ENCODE measurements around the gene POR. TPM values are rescaled to one million over a fixed set of nuclear protein-coding genes. Genes with fewer than 3 reads are reported as not detected.
"Not testable (repeated sequence)": the region's sequence is repeated elsewhere in the genome, so short reads cannot be mapped to it uniquely, and the experiment has no call there.

The POR gene
- total and polyA plus RNA-seq, 2 donors (not counting 1 experiment from before 2014, with no cell fraction given), result 68.4 to 78.4 TPM

DNA sequence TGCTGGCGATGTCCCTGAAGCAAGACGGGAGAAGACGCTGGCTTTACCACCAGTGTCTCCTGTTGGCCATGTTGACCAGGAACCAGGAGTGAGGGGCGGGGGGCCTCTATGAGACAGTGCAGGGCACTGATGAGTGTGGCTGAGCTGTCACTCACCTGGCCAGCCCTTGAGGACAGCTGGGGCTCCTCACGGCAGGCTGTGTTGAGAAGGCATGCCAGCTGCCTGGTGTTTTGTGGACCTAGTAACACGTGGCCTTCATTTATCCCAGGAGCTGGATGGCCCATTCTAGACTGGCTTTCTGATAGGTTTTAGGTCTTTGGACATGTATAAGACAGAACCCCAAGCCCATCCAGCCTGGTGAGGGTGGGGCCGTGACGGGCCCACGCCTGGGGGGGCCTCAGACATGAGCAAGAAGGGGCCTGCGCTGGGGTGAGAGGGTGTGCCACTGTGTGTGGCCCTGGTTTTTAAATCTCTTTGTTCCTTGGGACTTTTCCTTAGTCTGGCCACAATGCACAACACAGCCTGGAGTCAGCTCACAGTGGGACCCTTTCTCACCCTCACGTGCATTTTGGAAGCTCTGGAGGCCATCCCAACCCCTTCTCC lies 25.6 kb upstream of the POR start:
- DNase-seq (no peak), ATAC-seq (ENCODE audit: low read depth) (no peak)
- no peak overlapping the region for H3K4me3 ChIP-seq (ENCODE audit: control extremely low read depth in 1 of 5, extremely low read depth in 1 of 5, insufficient read depth in 1 of 5, low read depth in 2 of 5, low read length in 4 of 5)
- H3K79me2 ChIP-seq (ENCODE audit: control insufficient read depth, insufficient read depth, low read length), result no peaks in the 10 kb centered on the region
- no peak overlapping the region for H3K4me3 Mint-ChIP-seq
- H3K27me3 ChIP-seq (replicated peaks in 1 of 4; ENCODE audit: control extremely low read depth in 1 of 4, control insufficient read depth in 3 of 4, insufficient read depth in 4 of 4, low read length in 3 of 4), result no peaks in the 10 kb centered on the region
- H3K9ac ChIP-seq (ENCODE audit: low read length), result no peak overlapping the region
- H3K4me1 ChIP-seq (ENCODE audit: control insufficient read depth in 2 of 2, insufficient read depth in 2 of 2, low read length in 2 of 2), result no peaks in the 10 kb centered on the region
- no peak overlapping the region for H3K27ac ChIP-seq (ENCODE audit: low read length in 2 of 2)
- H2AFZ ChIP-seq (ENCODE audit: insufficient read depth, low read depth, low read length, poor library complexity, severe bottlenecking), result no peak overlapping the region
- no peaks in the 10 kb centered on the region for H3K4me1 Mint-ChIP-seq
- no peak overlapping the region for H3K4me2 ChIP-seq (replicated peaks; ENCODE audit: low read depth, low read length, poor library complexity, severe bottlenecking)
- H3K27ac Mint-ChIP-seq, result no peak overlapping the region
- no peaks in the 10 kb centered on the region for H3K27me3 Mint-ChIP-seq
- H3K9me3 Mint-ChIP-seq (ENCODE audit: insufficient read depth), result no peaks in the 10 kb centered on the region
- no peaks in the 10 kb centered on the region for H4K20me1 ChIP-seq (ENCODE audit: control insufficient read depth, insufficient read depth, low read length, poor library complexity, severe bottlenecking)
- peaks cover 0 to 36% of the 10 kb centered on the region in 2 experiments for H3K36me3 ChIP-seq (replicated peaks in 1 of 2; ENCODE audit: control extremely low read depth in 1 of 2, control insufficient read depth in 1 of 2, extremely low read depth in 1 of 2, insufficient read depth in 2 of 2, low read length in 1 of 2)
- 100% methylated on average over 10 of the region's 11 CpGs for WGBS (ENCODE audit: insufficient coverage)
- no peaks in the 10 kb centered on the region for H3K9me3 ChIP-seq (ENCODE audit: control extremely low read depth in 1 of 3, control insufficient read depth in 2 of 3, insufficient read depth in 1 of 3, low read length in 2 of 3)
- CTCF ChIA-PET, result no interaction called here
- TF ChIP-seq EZH2 (IDR thresholded peaks at IDR 0.05; ENCODE audit: borderline replicate concordance, insufficient read depth, low read depth, low read length, poor library complexity, severe bottlenecking), result no peak
- TF ChIP-seq, protein P1, sequence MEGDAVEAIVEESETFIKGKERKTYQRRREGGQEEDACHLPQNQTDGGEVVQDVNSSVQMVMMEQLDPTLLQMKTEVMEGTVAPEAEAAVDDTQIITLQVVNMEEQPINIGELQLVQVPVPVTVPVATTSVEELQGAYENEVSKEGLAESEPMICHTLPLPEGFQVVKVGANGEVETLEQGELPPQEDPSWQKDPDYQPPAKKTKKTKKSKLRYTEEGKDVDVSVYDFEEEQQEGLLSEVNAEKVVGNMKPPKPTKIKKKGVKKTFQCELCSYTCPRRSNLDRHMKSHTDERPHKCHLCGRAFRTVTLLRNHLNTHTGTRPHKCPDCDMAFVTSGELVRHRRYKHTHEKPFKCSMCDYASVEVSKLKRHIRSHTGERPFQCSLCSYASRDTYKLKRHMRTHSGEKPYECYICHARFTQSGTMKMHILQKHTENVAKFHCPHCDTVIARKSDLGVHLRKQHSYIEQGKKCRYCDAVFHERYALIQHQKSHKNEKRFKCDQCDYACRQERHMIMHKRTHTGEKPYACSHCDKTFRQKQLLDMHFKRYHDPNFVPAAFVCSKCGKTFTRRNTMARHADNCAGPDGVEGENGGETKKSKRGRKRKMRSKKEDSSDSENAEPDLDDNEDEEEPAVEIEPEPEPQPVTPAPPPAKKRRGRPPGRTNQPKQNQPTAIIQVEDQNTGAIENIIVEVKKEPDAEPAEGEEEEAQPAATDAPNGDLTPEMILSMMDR (IDR thresholded peaks at IDR 0.05), result no peak
- intact Hi-C loops (cut with micrococcal nuclease), result no loop called here
- POLR2A ChIA-PET, result no interaction called here

DNA sequence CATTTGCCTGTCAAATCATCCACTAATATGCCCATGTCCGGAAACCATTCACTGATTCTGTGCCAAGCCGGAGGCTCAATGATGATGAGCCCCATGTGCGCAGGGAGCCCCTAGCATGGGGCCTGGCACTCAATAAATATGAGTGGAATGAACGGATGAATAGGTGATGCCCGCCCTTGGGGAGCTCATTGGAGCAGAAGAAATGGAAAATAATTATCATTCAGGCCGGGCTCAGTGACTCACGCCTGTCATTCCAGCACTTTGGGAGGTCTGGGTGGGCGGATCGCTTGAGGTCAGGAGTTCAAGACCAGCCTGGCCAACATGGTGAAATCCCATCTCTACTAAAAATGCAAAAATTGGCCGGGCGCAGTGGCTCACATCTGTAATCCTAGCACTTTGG lies 25.1 kb upstream of the POR start:
- H3K9ac ChIP-seq (ENCODE audit: low read length), result no peak overlapping the region
- H3K9me3 Mint-ChIP-seq (ENCODE audit: insufficient read depth), result no peaks in the 10 kb centered on the region
- H3K4me1 Mint-ChIP-seq, result no peaks in the 10 kb centered on the region
- TF ChIP-seq EZH2 (IDR thresholded peaks at IDR 0.05; ENCODE audit: borderline replicate concordance, insufficient read depth, low read depth, low read length, poor library complexity, severe bottlenecking), result no peak
- TF ChIP-seq, protein P1 (IDR thresholded peaks at IDR 0.05), result no peak
- no peak for DNase-seq
- ATAC-seq (ENCODE audit: low read depth), result no peak
- no peak overlapping the region for H3K4me2 ChIP-seq (replicated peaks; ENCODE audit: low read depth, low read length, poor library complexity, severe bottlenecking)
- no peak overlapping the region for H2AFZ ChIP-seq (ENCODE audit: insufficient read depth, low read depth, low read length, poor library complexity, severe bottlenecking)
- intact Hi-C loops (cut with micrococcal nuclease), result no loop called here
- H3K4me3 Mint-ChIP-seq, result no peak overlapping the region
- no peaks in the 10 kb centered on the region for H3K4me1 ChIP-seq (ENCODE audit: control insufficient read depth in 2 of 2, insufficient read depth in 2 of 2, low read length in 2 of 2)
- no peak overlapping the region for H3K4me3 ChIP-seq (ENCODE audit: control extremely low read depth in 1 of 5, extremely low read depth in 1 of 5, insufficient read depth in 1 of 5, low read depth in 2 of 5, low read length in 4 of 5)
- H4K20me1 ChIP-seq (ENCODE audit: control insufficient read depth, insufficient read depth, low read length, poor library complexity, severe bottlenecking), result no peaks in the 10 kb centered on the region
- H3K27ac Mint-ChIP-seq, result no peak overlapping the region
- 89% methylated on average over 11 of the region's 11 CpGs for WGBS (ENCODE audit: insufficient coverage)
- no peaks in the 10 kb centered on the region for H3K79me2 ChIP-seq (ENCODE audit: control insufficient read depth, insufficient read depth, low read length)
- H3K27me3 ChIP-seq (replicated peaks in 1 of 4; ENCODE audit: control extremely low read depth in 1 of 4, control insufficient read depth in 3 of 4, insufficient read depth in 4 of 4, low read length in 3 of 4), result no peaks in the 10 kb centered on the region
- no peaks in the 10 kb centered on the region for H3K9me3 ChIP-seq (ENCODE audit: control extremely low read depth in 1 of 3, control insufficient read depth in 2 of 3, insufficient read depth in 1 of 3, low read length in 2 of 3)
- no peak overlapping the region for H3K27ac ChIP-seq (ENCODE audit: low read length in 2 of 2)
- peaks cover 0 to 31% of the 10 kb centered on the region in 2 experiments for H3K36me3 ChIP-seq (replicated peaks in 1 of 2; ENCODE audit: control extremely low read depth in 1 of 2, control insufficient read depth in 1 of 2, extremely low read depth in 1 of 2, insufficient read depth in 2 of 2, low read length in 1 of 2)
- no peaks in the 10 kb centered on the region for H3K27me3 Mint-ChIP-seq
- ChIA-PET CTCF (no interaction called here), POLR2A (no interaction called here)

DNA sequence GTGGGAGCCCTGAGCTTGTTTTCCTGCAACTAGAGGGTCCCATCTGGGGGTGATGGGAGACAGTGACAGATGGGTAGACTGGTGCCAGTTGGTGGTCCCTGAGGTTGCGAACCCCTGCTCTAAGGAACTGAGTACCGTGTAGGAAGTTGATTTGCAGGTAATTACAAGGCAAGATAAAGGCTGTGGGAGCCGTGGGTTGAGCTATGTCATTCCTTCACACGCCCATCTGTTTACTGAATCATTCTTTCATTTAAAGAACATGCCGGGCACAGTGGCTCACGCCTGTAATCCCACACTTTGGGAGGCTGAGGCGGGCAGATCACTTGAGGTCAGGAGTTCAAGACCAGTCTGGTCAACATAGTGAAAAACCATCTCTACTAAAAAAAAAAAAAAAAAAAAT lies 23.7 kb upstream of the POR start:
- H3K27me3 Mint-ChIP-seq; H3K27me3 ChIP-seq (replicated peaks in 1 of 4; ENCODE audit: control extremely low read depth in 1 of 4, control insufficient read depth in 3 of 4, insufficient read depth in 4 of 4, low read length in 3 of 4); intact Hi-C loops (cut with micrococcal nuclease); H3K27ac Mint-ChIP-seq; H3K9ac ChIP-seq (ENCODE audit: low read length); H3K4me2 ChIP-seq (replicated peaks; ENCODE audit: low read depth, low read length, poor library complexity, severe bottlenecking); ATAC-seq (ENCODE audit: low read depth); H3K4me1 ChIP-seq (ENCODE audit: control insufficient read depth in 2 of 2, insufficient read depth in 2 of 2, low read length in 2 of 2); H3K9me3 Mint-ChIP-seq (ENCODE audit: insufficient read depth); H3K4me3 Mint-ChIP-seq; H3K9me3 ChIP-seq (ENCODE audit: control extremely low read depth in 1 of 3, control insufficient read depth in 2 of 3, insufficient read depth in 1 of 3, low read length in 2 of 3); POLR2A ChIA-PET; DNase-seq; H3K4me1 Mint-ChIP-seq; H3K27ac ChIP-seq (ENCODE audit: low read length in 2 of 2); H3K79me2 ChIP-seq (ENCODE audit: control insufficient read depth, insufficient read depth, low read length); H3K4me3 ChIP-seq (ENCODE audit: control extremely low read depth in 1 of 5, extremely low read depth in 1 of 5, insufficient read depth in 1 of 5, low read depth in 2 of 5, low read length in 4 of 5); H4K20me1 ChIP-seq (ENCODE audit: control insufficient read depth, insufficient read depth, low read length, poor library complexity, severe bottlenecking); H2AFZ ChIP-seq (ENCODE audit: insufficient read depth, low read depth, low read length, poor library complexity, severe bottlenecking): not testable (repeated sequence)
- CTCF ChIA-PET, result interaction anchor here (0.7 kb wide), 1 partner anchor 12 kb away, joined by 3 read pairs; no protein-coding TSS in a partner anchor
- 86% methylated on average over 5 of the region's 7 CpGs for WGBS (ENCODE audit: insufficient coverage)
- H3K36me3 ChIP-seq (replicated peaks in 1 of 2; ENCODE audit: control extremely low read depth in 1 of 2, control insufficient read depth in 1 of 2, extremely low read depth in 1 of 2, insufficient read depth in 2 of 2, low read length in 1 of 2), result peaks cover 0 to 18% of the 10 kb centered on the region in 2 experiments
